ENCODE measurements around the gene ERLEC1.
A peak's percentile ranks its signal among the peaks of the same experiment; 100 is the strongest.

The ERLEC1 gene

GRCh38 chr2:53765767-53766166 lies 21.1 kb upstream of the ERLEC1 start:
- no peak overlapping the region for H3K4me3 ChIP-seq (ENCODE audit: low read depth, low read length)
- TF ChIP-seq CTCF (IDR thresholded peaks at IDR 0.05; ENCODE audit: low read depth, low read length, missing control alignments), result no peak
- in situ Hi-C loops (cut with HindIII; ENCODE audit: low sequenced_read_pairs), result no loop called here
- no peak for DNase-seq (ENCODE audit: low read depth)

GRCh38 chr2:53767405-53768241 lies 19.2 kb upstream of the ERLEC1 start, which contains the start of gene CHAC2:
CHAC2 (plus strand) TSS chr2:53767804; CDS start chr2:53767887, 83 bp downstream.
- in situ Hi-C loops (cut with HindIII; ENCODE audit: low sequenced_read_pairs), result no loop called here
- H3K4me3 ChIP-seq (ENCODE audit: low read depth, low read length), result peak within 1 kb of the TSS; percentile 83
- peak; percentile 51 for DNase-seq (ENCODE audit: low read depth)
- TF ChIP-seq CTCF (IDR thresholded peaks at IDR 0.05; ENCODE audit: low read depth, low read length, missing control alignments), result peak; percentile 49

- no peak for DNase-seq (ENCODE audit: low read depth)
Measured at GRCh38 chr2:53768242-53768542, 18.7 kb upstream of the ERLEC1 start.

GRCh38 chr2:53769318-53769945 lies 17.4 kb upstream of the ERLEC1 start:
- no peak for DNase-seq (ENCODE audit: low read depth)
- in situ Hi-C loops (cut with HindIII; ENCODE audit: low sequenced_read_pairs), result no loop called here
- H3K4me3 ChIP-seq (ENCODE audit: low read depth, low read length), result no peak overlapping the region
- no peak for TF ChIP-seq CTCF (IDR thresholded peaks at IDR 0.05; ENCODE audit: low read depth, low read length, missing control alignments)

More at GRCh38 chr2:53768242-53768542, 18.7 kb upstream of the ERLEC1 start:
- peak overlapping the region; percentile 83 for H3K4me3 ChIP-seq (ENCODE audit: low read depth, low read length)
- in situ Hi-C loops (cut with HindIII; ENCODE audit: low sequenced_read_pairs), result no loop called here
- no peak for TF ChIP-seq CTCF (IDR thresholded peaks at IDR 0.05; ENCODE audit: low read depth, low read length, missing control alignments)

GRCh38 chr2:53770264-53770663 lies 16.6 kb upstream of the ERLEC1 start:
- in situ Hi-C loops (cut with HindIII; ENCODE audit: low sequenced_read_pairs), result no loop called here
- TF ChIP-seq CTCF (IDR thresholded peaks at IDR 0.05; ENCODE audit: low read depth, low read length, missing control alignments), result no peak
- no peak overlapping the region for H3K4me3 ChIP-seq (ENCODE audit: low read depth, low read length)
- no peak for DNase-seq (ENCODE audit: low read depth)

GRCh38 chr2:53777134-53777533 lies 9.7 kb upstream of the ERLEC1 start:
- no peak for DNase-seq (ENCODE audit: low read depth)
- no peak overlapping the region for H3K4me3 ChIP-seq (ENCODE audit: low read depth, low read length)
- TF ChIP-seq CTCF (IDR thresholded peaks at IDR 0.05; ENCODE audit: low read depth, low read length, missing control alignments), result no peak
- in situ Hi-C loops (cut with HindIII; ENCODE audit: low sequenced_read_pairs), result no loop called here

All from astrocyte of the cerebellum (primary cell).